A549 (cell line): Measurements from ENCODE around the gene BCR. TPM values are rescaled to one million over a fixed set of nuclear protein-coding genes. Genes with fewer than 3 reads are reported as not detected.

Experiments used
- ATAC-seq, 2 experiments: fragments of 200-7000 bp in 1 of 2; fragments of >200 bp in 1 of 2; cut with Nextera tagmentation in 1 of 2; cut with Tn5 transposase in 1 of 2; 3 replicates each; pipeline versions ENCODE4 v1.8.0 to v1.9.1; 2018 to 2020; ENCODE audit warnings: mild to moderate bottlenecking in 1 of 2, moderate library complexity in 1 of 2
- CTCF ChIA-PET: fragments of 300-600 bp; sonication (Branson Sonifier 250); formaldehyde crosslinking; extraction: SDS; loops from one replicate; lab custom pipeline; 2021; ENCODE audit warnings: antibody characterized with exemption, inconsistent platforms; lab: Yijun Ruan, JAX
- POLR2A ChIA-PET: fragments of 350-600 bp; formaldehyde crosslinking; extraction: SDS; loops from one replicate; lab custom pipeline; 2021; ENCODE audit warnings: antibody characterized with exemption, inconsistent platforms; lab: Yijun Ruan, JAX
- DNase-seq, 2 experiments: peaks; one replicate each; pipeline versions ENCODE4 v3.0.0 to v3.0.0-alpha.2; 2011 to 2016; ENCODE audit warnings: low read depth in 1 of 2, low spot score in 1 of 2
- FAIRE-seq: peaks from 2 replicates; lab custom pipeline; 2011; peaks lifted over from hg19 to GRCh38; lab: Jason Lieb, UNC
- H3K27ac ChIP-seq, 2 experiments: fragments of >200 bp; sonication (Bioruptor Twin); formaldehyde crosslinking; 3 replicates each; pipeline ENCODE4 v1.5.1; 2016 to 2017
- H3K4me1 ChIP-seq: fragments of >200 bp; sonication (Bioruptor Twin); formaldehyde crosslinking; 3 replicates; pipeline ENCODE4 v1.6.1; 2016
- H3K4me2 ChIP-seq: fragments of >200 bp; sonication (Bioruptor Twin); formaldehyde crosslinking; 3 replicates; pipeline ENCODE4 v1.6.1; 2016
- H3K4me3 ChIP-seq: fragments of >200 bp; sonication (Bioruptor Twin); formaldehyde crosslinking; 3 replicates; pipeline ENCODE4 v1.5.1; 2016
- H3K9me3 ChIP-seq: fragments of >200 bp; sonication (Bioruptor Twin); formaldehyde crosslinking; 3 replicates; pipeline ENCODE4 v1.6.1; 2016
- BCL3 ChIP-seq: fragments of >200 bp; sonication (Bioruptor Twin); formaldehyde crosslinking; IDR thresholded peaks from 3 replicates; pipeline ENCODE4 v1.6.1; 2016
- BHLHE40 ChIP-seq: IDR thresholded peaks from 2 replicates; pipeline ENCODE4 v1.6.1; 2012; ENCODE audit warnings: low read depth, low read length, inconsistent platforms
- CBX2 ChIP-seq: fragments of 200-600 bp; sonication (generic); IDR thresholded peaks from 2 replicates; pipeline ENCODE4 v1.6.1; 2016; ENCODE audit warnings: low read depth, mild to moderate bottlenecking, borderline replicate concordance
- CBX8 ChIP-seq: fragments of 200-600 bp; sonication (generic); IDR thresholded peaks from 2 replicates; pipeline ENCODE4 v1.6.1; 2016
- CEBPB ChIP-seq, 2 experiments: fragments of >200 bp in 1 of 2; sonication (Bioruptor Twin) in 1 of 2; formaldehyde crosslinking in 1 of 2; IDR thresholded peaks; 2 replicates each; pipeline ENCODE4 v1.6.1; 2012 to 2016
- EHMT2 ChIP-seq: fragments of 200-600 bp; sonication (generic); IDR thresholded peaks from 2 replicates; pipeline ENCODE4 v1.6.1; 2016; ENCODE audit warnings: antibody characterized with exemption, low read depth, mild to moderate bottlenecking, moderate library complexity
- EP300 ChIP-seq, 2 experiments: fragments of >200 bp; sonication (Bioruptor Twin); formaldehyde crosslinking; IDR thresholded peaks; 2 replicates in 1 of 2; 3 replicates in 1 of 2; pipeline ENCODE4 v1.6.1; 2016 to 2017
- ESRRA ChIP-seq: fragments of 150-350 bp; IDR thresholded peaks from 2 replicates; pipeline ENCODE4 v1.6.1; 2014; ENCODE audit warnings: mild to moderate bottlenecking, low read length, borderline replicate concordance
- HES2 ChIP-seq: fragments of >200 bp; sonication (Bioruptor Twin); formaldehyde crosslinking; IDR thresholded peaks from 2 replicates; pipeline ENCODE4 v1.6.1; 2016
- HOXB5 ChIP-seq: fragments of 250-450 bp; sonication (Bioruptor Pico); IDR thresholded peaks from 2 replicates; pipeline ENCODE4 v1.5.0; 2020; ENCODE audit warnings: mild to moderate bottlenecking, moderate library complexity
- KDM5A ChIP-seq: fragments of 200-600 bp; sonication (generic); IDR thresholded peaks from 2 replicates; pipeline ENCODE4 v1.6.1; 2016; ENCODE audit warnings: antibody characterized with exemption, mild to moderate bottlenecking
- MAFK ChIP-seq: fragments of 450-650 bp; IDR thresholded peaks from 2 replicates; pipeline ENCODE4 v1.6.1; 2014; ENCODE audit not compliant: partially characterized antibody
- MAX ChIP-seq: IDR thresholded peaks from 2 replicates; pipeline ENCODE4 v1.6.1; 2012
- NR3C1 ChIP-seq: fragments of >200 bp; sonication (Bioruptor Twin); formaldehyde crosslinking; IDR thresholded peaks from 3 replicates; pipeline ENCODE4 v1.6.1; 2017
- PHF8 ChIP-seq: fragments of 200-600 bp; sonication (generic); IDR thresholded peaks from 2 replicates; pipeline ENCODE4 v1.6.1; 2016; ENCODE audit warnings: low read depth, mild to moderate bottlenecking, antibody characterized with exemption, moderate library complexity, borderline replicate concordance
- RAD21 ChIP-seq, 2 experiments: fragments of >200 bp in 1 of 2; sonication (Bioruptor Twin) in 1 of 2; formaldehyde crosslinking in 1 of 2; IDR thresholded peaks in 1 of 2; conservative IDR thresholded peaks in 1 of 2; 2 replicates in 1 of 2; 3 replicates in 1 of 2; pipeline ENCODE4 v1.6.1; 2012 to 2018; ENCODE audit warnings: inconsistent platforms in 1 of 2
- RFX5 ChIP-seq: fragments of 450-650 bp; IDR thresholded peaks from 2 replicates; pipeline ENCODE4 v1.7.1; 2014; ENCODE audit warnings: antibody characterized with exemption, mild to moderate bottlenecking, moderate library complexity
- SMC3 ChIP-seq: fragments of >200 bp; sonication (Bioruptor Twin); formaldehyde crosslinking; IDR thresholded peaks from 3 replicates; pipeline ENCODE4 v1.6.1; 2018; ENCODE audit warnings: inconsistent platforms
- TFCP2L1 ChIP-seq: fragments of 250-450 bp; sonication (Bioruptor Pico); IDR thresholded peaks from 2 replicates; pipeline ENCODE4 v1.5.0; 2021; ENCODE audit warnings: mild to moderate bottlenecking
- ZC3H11A ChIP-seq: fragments of 450-650 bp; IDR thresholded peaks from 2 replicates; pipeline ENCODE4 v1.6.1; 2014; ENCODE audit warnings: antibody characterized with exemption, mild to moderate bottlenecking
- ZFP36 ChIP-seq: fragments of 450-650 bp; IDR thresholded peaks from 2 replicates; pipeline ENCODE4 v1.6.1; 2014; ENCODE audit warnings: borderline replicate concordance; ENCODE audit not compliant: partially characterized antibody
- WGBS: methylation state at CpG from one replicate; pipeline ENCODE4 v1.1.6; 2017; ENCODE audit errors: missing lambda C conversion rate; 5-methylcytosine and 5-hydroxymethylcytosine counted together
- polyA plus RNA-seq, 4 experiments: library from polyadenylated mRNA; depleted of rRNA in 3 of 4; stranded (reverse); fragments of >200 nt; fragmentation: RNase III in 1 of 4; extraction: RNeasy Plus Mini Kit Qiagen cat#74134 plus additional on column Dnase treatment in 1 of 4; gene quantifications; 2 replicates in 3 of 4; 3 replicates in 1 of 4; pipeline ENCODE4 v1.2.3, GENCODE V29; 2011 to 2017
- TF ChIP-seq, protein P1 (sequence below): IDR thresholded peaks from 2 replicates; pipeline ENCODE4 v1.6.1; 2012; ENCODE audit warnings: low read depth, borderline replicate concordance
- TF ChIP-seq, protein P2 (sequence below): fragments of 250-450 bp; sonication (Bioruptor Pico); IDR thresholded peaks from 2 replicates; pipeline ENCODE4 v1.5.0; 2021; ENCODE audit warnings: mild to moderate bottlenecking, moderate library complexity, borderline replicate concordance
- TF ChIP-seq, protein P3 (sequence below): fragments of 150-350 bp; IDR thresholded peaks from 2 replicates; pipeline ENCODE4 v1.6.1; 2014; ENCODE audit warnings: low read depth, mild to moderate bottlenecking, low read length

BCR gene
- polyA plus RNA-seq, 2 of the 4 experiments (the other 2 are of a cell fraction) = 14.7 to 16.4 TPM

DNA sequence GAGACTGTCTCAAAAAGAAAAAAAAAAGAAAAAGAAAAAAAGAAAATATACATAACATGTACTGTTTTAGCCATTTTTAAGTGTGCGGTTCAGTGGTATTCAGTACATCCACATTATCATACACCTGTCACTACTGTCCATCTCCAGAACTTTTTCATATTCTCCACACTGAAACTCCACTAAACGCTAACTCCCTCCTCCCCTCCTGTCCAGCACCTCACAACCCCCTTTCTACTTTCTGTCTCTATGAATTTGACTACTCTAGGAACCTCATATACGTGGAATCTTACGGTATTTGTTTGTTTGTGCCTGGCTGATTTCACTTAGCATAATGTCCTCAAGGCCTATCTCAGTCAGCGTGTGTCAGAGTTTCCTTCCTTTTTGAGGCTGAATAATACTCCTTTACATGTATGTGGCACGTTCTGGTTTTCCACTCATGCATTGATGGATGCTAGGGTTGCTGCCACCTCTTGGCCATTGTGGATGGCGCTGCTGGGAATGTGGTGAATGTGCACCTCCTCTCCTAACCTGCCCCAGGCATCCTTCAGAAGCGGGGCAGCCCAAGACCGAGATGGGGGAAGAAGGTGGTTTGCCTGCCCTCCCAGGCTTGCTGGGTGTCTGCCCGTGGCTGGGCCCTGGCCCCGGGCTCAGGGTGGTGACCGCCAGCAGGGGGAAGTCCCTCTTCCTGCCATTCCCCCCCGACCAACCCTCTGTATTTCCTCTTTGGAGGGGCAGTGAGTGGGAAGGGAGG, 60.5 kb downstream of the BCR start:
- H3K4me1 ChIP-seq = no peaks in the 10 kb centered on the region
- no peak overlapping the region for H3K27ac ChIP-seq
- TF ChIP-seq RAD21 (conservative IDR thresholded peaks at IDR 0.05 in 1 of 2, IDR thresholded peaks at IDR 0.05 in 1 of 2) (0 out of 5 replicates have a peak, but pooled peaks of 1 of the 2 experiments have one; percentile 9), CBX2 (no peak)
- DNase-seq (peak; percentile 7 to 14), ATAC-seq (peak; percentile 68 to 71; a peak in 4 of 6 replicates), FAIRE-seq (no peak)
- no peak overlapping the region for H3K4me3 ChIP-seq
- ChIA-PET CTCF (interaction anchor here (0.8 kb wide), 1 partner anchor 59 kb away, joined by 3 read pairs; no protein-coding TSS in a partner anchor), POLR2A (interaction anchor here (0.7 kb wide), 1 partner anchor 500 kb away, joined by 5 read pairs; no protein-coding TSS in a partner anchor)
- WGBS = 85% methylated on average over 8 of the region's 13 CpGs
- H3K9me3 ChIP-seq = no peaks in the 10 kb centered on the region
- no peak overlapping the region for H3K4me2 ChIP-seq

DNA sequence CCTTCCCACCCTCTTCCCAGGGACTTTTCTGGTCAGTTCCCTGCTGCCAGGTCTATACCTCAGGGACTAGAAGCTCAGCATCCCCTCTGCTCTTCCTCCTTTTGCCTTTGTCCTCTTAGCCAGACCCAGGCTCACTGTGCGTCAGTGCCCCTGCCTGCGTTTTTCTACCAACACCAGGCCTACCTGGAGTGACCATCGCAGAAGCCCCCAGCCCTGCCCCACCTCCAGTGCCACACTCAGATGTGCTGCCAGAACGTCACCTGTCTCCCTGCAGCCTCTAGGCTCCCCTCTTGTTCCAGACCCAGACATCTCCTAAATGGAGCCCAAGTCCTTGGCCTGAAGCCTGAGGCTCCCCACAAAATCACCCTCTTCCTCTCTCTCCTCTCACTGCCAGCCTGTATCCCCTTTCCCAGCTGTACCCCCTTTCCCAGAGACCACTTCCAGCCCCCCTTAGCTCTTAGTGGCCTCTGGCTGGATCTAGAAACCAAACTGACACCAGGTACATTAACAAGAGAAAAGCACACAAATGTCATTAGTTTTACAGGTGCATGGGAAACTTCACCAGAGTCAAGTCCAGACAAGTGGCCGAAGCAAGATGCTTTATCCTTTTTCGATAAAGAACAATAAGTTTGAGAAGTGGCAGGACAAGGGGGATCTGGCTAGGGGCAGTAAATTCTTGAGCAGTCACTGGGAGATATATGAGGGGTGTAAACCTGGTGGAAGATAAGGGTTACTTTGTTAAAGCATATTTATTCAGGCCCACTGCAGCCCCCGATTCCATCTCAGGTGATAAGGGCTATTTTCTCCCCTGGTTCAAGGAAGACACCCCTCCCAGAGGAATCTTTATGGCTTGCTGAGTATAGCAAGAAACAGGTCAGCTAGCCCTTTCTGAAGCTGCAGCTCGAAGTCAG, 61.5 kb downstream of the BCR start:
- no peak overlapping the region for H3K4me3 ChIP-seq
- no peaks in the 10 kb centered on the region for H3K9me3 ChIP-seq
- POLR2A ChIA-PET = no interaction called here
- no peaks in the 10 kb centered on the region for H3K4me1 ChIP-seq
- ATAC-seq = no peak
- CTCF ChIA-PET = interaction anchor here (0.8 to 2.0 kb wide), 4 partner anchors 17 to 64 kb away, joined by 3 to 7 read pairs (median 3); no protein-coding TSS in a partner anchor
- FAIRE-seq = no peak
- no peak overlapping the region for H3K4me2 ChIP-seq
- WGBS = 94% methylated on average over 8 of the region's 8 CpGs
- TF ChIP-seq NR3C1 (no peak), BHLHE40 (no peak), HES2 (no peak), EHMT2 (no peak), RFX5 (no peak), EP300 (IDR thresholded peaks at IDR 0.05) (no peak), CEBPB (IDR thresholded peaks at IDR 0.05) (no peak), CBX8 (no peak), ESRRA (no peak), BCL3 (no peak), SMC3 (no peak), MAX (no peak), ZFP36 (no peak)
- TF ChIP-seq, protein P1, sequence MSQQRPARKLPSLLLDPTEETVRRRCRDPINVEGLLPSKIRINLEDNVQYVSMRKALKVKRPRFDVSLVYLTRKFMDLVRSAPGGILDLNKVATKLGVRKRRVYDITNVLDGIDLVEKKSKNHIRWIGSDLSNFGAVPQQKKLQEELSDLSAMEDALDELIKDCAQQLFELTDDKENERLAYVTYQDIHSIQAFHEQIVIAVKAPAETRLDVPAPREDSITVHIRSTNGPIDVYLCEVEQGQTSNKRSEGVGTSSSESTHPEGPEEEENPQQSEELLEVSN = no peak
- no peak overlapping the region for H3K27ac ChIP-seq
- DNase-seq = no peak

GRCh38 chr22:23242473-23243001, 62.2 kb downstream of the BCR start:
- 85% methylated on average over 10 of the region's 10 CpGs for WGBS
- Histone ChIP-seq H3K4me3 (no peak overlapping the region), H3K4me1 (no peaks in the 10 kb centered on the region), H3K9me3 (no peaks in the 10 kb centered on the region), H3K27ac (no peak overlapping the region), H3K4me2 (no peak overlapping the region)
- ChIA-PET CTCF (interaction anchor here (0.7 to 2.0 kb wide), 6 partner anchors 16 to 65 kb away, joined by 3 to 7 read pairs (median 3); no protein-coding TSS in a partner anchor), POLR2A (no interaction called here)
- FAIRE-seq = no peak
- ATAC-seq = no peak
- DNase-seq = no peak
- TF ChIP-seq TFCP2L1 (no peak), RAD21 (conservative IDR thresholded peaks at IDR 0.05 in 1 of 2, IDR thresholded peaks at IDR 0.05 in 1 of 2) (no peak), CBX2 (no peak), HOXB5 (CRISPR knock-in tag) (no peak), MAFK (no peak), ZFP36 (no peak), PHF8 (no peak), ZC3H11A (no peak), KDM5A (no peak)
- TF ChIP-seq, protein P2, sequence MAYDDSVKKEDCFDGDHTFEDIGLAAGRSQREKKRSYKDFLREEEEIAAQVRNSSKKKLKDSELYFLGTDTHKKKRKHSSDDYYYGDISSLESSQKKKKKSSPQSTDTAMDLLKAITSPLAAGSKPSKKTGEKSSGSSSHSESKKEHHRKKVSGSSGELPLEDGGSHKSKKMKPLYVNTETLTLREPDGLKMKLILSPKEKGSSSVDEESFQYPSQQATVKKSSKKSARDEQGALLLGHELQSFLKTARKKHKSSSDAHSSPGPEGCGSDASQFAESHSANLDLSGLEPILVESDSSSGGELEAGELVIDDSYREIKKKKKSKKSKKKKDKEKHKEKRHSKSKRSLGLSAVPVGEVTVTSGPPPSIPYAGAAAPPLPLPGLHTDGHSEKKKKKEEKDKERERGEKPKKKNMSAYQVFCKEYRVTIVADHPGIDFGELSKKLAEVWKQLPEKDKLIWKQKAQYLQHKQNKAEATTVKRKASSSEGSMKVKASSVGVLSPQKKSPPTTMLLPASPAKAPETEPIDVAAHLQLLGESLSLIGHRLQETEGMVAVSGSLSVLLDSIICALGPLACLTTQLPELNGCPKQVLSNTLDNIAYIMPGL = no peak
- TF ChIP-seq, protein P3, sequence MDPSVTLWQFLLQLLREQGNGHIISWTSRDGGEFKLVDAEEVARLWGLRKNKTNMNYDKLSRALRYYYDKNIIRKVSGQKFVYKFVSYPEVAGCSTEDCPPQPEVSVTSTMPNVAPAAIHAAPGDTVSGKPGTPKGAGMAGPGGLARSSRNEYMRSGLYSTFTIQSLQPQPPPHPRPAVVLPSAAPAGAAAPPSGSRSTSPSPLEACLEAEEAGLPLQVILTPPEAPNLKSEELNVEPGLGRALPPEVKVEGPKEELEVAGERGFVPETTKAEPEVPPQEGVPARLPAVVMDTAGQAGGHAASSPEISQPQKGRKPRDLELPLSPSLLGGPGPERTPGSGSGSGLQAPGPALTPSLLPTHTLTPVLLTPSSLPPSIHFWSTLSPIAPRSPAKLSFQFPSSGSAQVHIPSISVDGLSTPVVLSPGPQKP = no peak
